Ascending aorta (tissue), 2 donors: Measurements from ENCODE around the gene SEMA5B. TPM values are rescaled to one million over a fixed set of nuclear protein-coding genes. Genes with fewer than 3 reads are reported as not detected.

ENCODE experiments used
- DNase-seq, 2 donors: peaks; one replicate each; pipeline ENCODE4 v3.0.0-alpha.2; 2019; ENCODE audit warnings: low spot score in 2 of 2
- H3K27ac ChIP-seq, 2 donors: fragments of 200-600 bp; sonication (generic); one replicate each; pipeline ENCODE4 v1.5.1; 2016 to 2017; ENCODE audit warnings: mild to moderate bottlenecking in 1 of 2
- H3K27me3 ChIP-seq: fragments of 200-600 bp; sonication (generic); one replicate; pipeline ENCODE4 v1.5.1; 2017
- H3K36me3 ChIP-seq, 2 donors: fragments of 200-600 bp; sonication (generic); one replicate each; pipeline ENCODE4 v1.5.1; 2016
- H3K4me1 ChIP-seq, 2 donors: fragments of 200-600 bp; sonication (generic); one replicate each; pipeline ENCODE4 v1.5.1; 2016 to 2017; ENCODE audit warnings: mild to moderate bottlenecking in 1 of 2
- H3K4me3 ChIP-seq, 2 donors: fragments of 200-600 bp; sonication (generic); one replicate each; pipeline ENCODE4 v1.5.1; 2016 to 2017; ENCODE audit warnings: mild to moderate bottlenecking in 1 of 2
- H3K9me3 ChIP-seq, 2 donors: fragments of 200-600 bp; sonication (generic); one replicate each; pipeline ENCODE4 v1.5.1; 2016
- intact Hi-C: fragments of 100-400 bp; cut with DNase I; formaldehyde crosslinking; loops from one replicate; pipeline ENCODE4 v1.15.1; 2023
- total RNA-seq: library from RNA; depleted of rRNA; stranded (reverse); fragments of >200 nt; gene quantifications from one replicate; pipeline ENCODE4 v1.1.0, GENCODE V29; 2016
- TF ChIP-seq, protein P1 (sequence below), 3 experiments: fragments of 200-600 bp in 2 of 3; fragments of 450-650 bp in 1 of 3; sonication (generic) in 2 of 3; IDR thresholded peaks; one replicate each; pipeline ENCODE4 v1.5.1; 2016 to 2019; ENCODE audit warnings: antibody characterized with exemption in 3 of 3, mild to moderate bottlenecking in 1 of 3, moderate library complexity in 1 of 3

SEMA5B gene
- total RNA-seq, 1 donor from 2014 or later, result 0.85 TPM

DNA sequence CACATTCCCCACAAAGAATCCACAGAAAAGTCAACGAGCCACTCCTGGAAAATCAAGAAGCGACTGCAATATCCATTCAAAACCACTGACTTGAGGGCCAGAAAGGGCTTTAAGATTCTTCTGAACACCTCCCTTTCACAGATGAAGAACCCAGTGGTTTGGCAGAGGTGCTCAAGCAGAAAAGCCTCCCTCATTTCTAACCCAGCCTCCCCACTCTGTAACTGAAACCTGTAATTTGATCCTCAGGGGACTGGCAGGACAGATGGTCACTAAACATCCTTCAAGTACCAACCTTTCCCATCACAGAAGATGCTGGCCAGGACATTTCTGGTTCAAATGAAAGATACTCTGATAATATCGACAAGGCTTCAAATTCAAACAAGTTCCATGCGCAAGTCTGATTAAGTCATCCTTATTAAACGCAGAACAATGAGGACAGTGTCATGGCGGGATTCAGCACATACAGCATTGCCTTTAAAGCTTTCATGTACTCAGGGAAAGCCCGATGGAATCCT lies 5.5 kb downstream of the SEMA5B start:
- no peak overlapping the region for H3K4me3 ChIP-seq
- no peaks in the 10 kb centered on the region for H3K36me3 ChIP-seq
- peaks cover 2 to 9% of the 10 kb centered on the region in 2 donors for H3K4me1 ChIP-seq
- intact Hi-C loops, result loop anchor here (10.0 kb wide), 1 partner anchor 183 kb away; the partner anchor contains the start of gene SEC22A
- no peak for DNase-seq
- no peaks in the 10 kb centered on the region for H3K27me3 ChIP-seq
- no peak overlapping the region for H3K27ac ChIP-seq
- TF ChIP-seq, protein P1, sequence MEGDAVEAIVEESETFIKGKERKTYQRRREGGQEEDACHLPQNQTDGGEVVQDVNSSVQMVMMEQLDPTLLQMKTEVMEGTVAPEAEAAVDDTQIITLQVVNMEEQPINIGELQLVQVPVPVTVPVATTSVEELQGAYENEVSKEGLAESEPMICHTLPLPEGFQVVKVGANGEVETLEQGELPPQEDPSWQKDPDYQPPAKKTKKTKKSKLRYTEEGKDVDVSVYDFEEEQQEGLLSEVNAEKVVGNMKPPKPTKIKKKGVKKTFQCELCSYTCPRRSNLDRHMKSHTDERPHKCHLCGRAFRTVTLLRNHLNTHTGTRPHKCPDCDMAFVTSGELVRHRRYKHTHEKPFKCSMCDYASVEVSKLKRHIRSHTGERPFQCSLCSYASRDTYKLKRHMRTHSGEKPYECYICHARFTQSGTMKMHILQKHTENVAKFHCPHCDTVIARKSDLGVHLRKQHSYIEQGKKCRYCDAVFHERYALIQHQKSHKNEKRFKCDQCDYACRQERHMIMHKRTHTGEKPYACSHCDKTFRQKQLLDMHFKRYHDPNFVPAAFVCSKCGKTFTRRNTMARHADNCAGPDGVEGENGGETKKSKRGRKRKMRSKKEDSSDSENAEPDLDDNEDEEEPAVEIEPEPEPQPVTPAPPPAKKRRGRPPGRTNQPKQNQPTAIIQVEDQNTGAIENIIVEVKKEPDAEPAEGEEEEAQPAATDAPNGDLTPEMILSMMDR (IDR thresholded peaks at IDR 0.05), result no peak
- no peaks in the 10 kb centered on the region for H3K9me3 ChIP-seq

DNA sequence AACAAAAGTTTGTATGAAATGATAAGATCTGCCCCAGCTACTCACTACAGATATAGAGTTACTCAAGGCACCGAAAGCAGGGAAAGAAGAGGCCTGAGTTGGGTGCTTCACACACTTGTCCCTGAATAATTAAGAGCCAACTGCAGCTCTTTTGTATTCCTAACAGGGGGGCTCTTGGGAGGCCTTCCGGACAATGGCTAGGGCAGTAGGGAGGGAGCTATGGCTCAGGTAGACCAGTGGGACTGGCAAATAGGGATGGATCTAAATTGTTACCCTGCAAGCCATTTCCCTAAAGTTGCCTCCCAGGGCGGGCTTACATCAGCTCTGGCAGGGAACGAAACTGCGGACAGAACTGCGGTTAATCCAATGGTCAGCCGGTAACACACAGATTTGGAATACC lies 6.2 kb downstream of the SEMA5B start:
- no peak for DNase-seq
- H3K4me1 ChIP-seq, result peaks cover 0 to 3% of the 10 kb centered on the region in 2 donors
- no peak overlapping the region for H3K27ac ChIP-seq
- TF ChIP-seq, protein P1 (IDR thresholded peaks at IDR 0.05), result no peak
- H3K27me3 ChIP-seq, result no peaks in the 10 kb centered on the region
- H3K36me3 ChIP-seq, result no peaks in the 10 kb centered on the region
- intact Hi-C loops, result loop anchor here (10.0 kb wide), 1 partner anchor 183 kb away; the partner anchor contains the start of gene SEC22A
- no peak overlapping the region for H3K4me3 ChIP-seq
- H3K9me3 ChIP-seq, result no peaks in the 10 kb centered on the region

DNA sequence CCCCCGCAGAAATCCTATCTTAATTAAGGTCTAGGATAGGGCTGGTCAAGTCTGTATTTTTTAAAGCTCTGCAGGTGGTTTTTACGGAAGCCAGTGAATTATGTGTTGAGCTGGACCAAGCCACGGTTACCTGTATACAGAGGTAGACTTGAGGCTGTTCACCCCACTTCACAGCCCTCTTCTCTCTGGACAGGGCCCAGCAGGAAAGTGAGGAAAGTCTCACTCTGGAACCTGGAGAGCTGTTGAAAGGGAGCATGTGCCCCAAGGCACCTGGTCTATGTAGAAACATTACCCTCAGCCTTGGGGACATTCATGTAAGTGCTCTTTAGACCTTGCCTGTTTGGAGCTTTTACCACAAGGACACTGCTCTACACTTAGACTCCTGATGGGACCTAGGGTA lies 6.9 kb downstream of the SEMA5B start:
- H3K27me3 ChIP-seq, result no peaks in the 10 kb centered on the region
- intact Hi-C loops, result loop anchor here (10.0 kb wide), 1 partner anchor 184 kb away; the partner anchor contains the start of gene SEC22A
- TF ChIP-seq, protein P1 (IDR thresholded peaks at IDR 0.05), result no peak
- no peaks in the 10 kb centered on the region for H3K36me3 ChIP-seq
- no peak overlapping the region for H3K4me3 ChIP-seq
- no peaks in the 10 kb centered on the region for H3K9me3 ChIP-seq
- H3K4me1 ChIP-seq, result no peaks in the 10 kb centered on the region
- no peak for DNase-seq
- H3K27ac ChIP-seq, result no peak overlapping the region

DNA sequence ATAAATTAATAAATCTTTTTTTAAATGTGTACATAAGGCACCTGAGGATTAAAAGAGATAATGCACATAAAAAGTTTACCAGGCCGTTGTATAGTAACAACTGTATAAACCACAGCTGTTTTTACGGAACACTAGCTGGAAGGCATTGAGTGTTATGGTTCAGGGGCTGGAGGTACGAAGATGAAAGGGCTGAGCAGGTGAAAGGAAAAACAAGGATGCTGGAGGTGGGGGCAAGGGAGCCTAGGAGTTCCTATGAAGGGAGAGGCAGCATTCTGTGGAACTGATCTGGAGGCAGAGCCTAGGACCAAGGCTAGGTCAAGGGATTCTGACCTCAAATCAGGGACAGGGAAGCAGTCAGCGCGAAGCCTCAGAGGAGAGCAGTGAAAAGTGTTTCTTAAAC lies 8.0 kb downstream of the SEMA5B start:
- no peak for DNase-seq
- intact Hi-C loops, result no loop called here
- Histone ChIP-seq H3K4me1 (no peaks in the 10 kb centered on the region), H3K27me3 (no peaks in the 10 kb centered on the region), H3K36me3 (no peaks in the 10 kb centered on the region), H3K27ac (no peak overlapping the region), H3K4me3 (no peak overlapping the region), H3K9me3 (no peaks in the 10 kb centered on the region)
- TF ChIP-seq, protein P1 (IDR thresholded peaks at IDR 0.05), result no peak

DNA sequence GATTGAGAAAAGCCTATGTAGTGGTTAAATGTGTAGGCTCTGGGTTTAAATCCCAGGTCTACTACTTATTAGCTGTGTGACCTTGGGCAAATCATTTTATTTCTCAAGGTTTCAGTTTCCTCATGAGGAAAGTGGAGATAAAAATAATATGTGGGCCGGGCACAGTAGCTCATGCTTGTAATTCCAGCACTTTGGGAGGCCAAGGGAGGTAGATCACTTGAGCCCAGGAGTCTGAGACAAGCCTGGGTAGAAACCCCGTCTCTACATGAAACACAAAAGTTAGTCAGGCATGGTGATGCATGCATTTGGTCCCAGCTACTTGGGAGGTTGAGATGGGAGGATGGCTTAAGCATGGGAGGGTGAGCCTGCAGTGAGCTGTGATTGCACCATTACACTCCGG lies 8.4 kb downstream of the SEMA5B start:
- TF ChIP-seq, protein P1 (IDR thresholded peaks at IDR 0.05), result no peak
- intact Hi-C loops, result no loop called here
- no peaks in the 10 kb centered on the region for H3K36me3 ChIP-seq

DNA sequence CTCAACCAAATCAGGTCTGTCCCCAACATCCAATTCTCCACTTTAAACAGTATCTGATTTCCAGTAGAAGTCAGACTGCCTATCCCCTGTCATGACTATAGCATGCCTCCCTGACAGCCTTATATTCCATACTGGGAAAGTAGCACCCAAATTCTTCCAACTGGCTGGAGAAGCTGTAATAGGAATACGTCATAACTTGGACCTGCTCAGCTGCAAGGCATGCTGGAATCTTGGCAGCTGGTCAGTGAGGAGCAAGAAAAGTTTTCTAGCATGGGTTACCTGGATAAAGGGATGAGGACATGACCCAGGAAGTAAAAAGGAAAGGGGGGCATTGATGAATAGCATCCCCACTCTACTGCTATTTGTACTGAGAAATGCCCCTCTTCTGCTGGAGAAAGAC lies 8.9 kb downstream of the SEMA5B start:
- no peak for DNase-seq
- Histone ChIP-seq H3K4me3 (no peak overlapping the region), H3K9me3 (no peaks in the 10 kb centered on the region), H3K36me3 (no peaks in the 10 kb centered on the region), H3K27ac (no peak overlapping the region), H3K4me1 (no peaks in the 10 kb centered on the region), H3K27me3 (no peaks in the 10 kb centered on the region)
- TF ChIP-seq, protein P1 (IDR thresholded peaks at IDR 0.05), result no peak
- intact Hi-C loops, result no loop called here

More for the DNA sequence above, 8.4 kb downstream of the SEMA5B start:
- Histone ChIP-seq H3K27ac (no peak overlapping the region), H3K4me3 (no peak overlapping the region), H3K9me3 (no peaks in the 10 kb centered on the region), H3K27me3 (no peaks in the 10 kb centered on the region), H3K4me1 (no peaks in the 10 kb centered on the region)
- no peak for DNase-seq
